LHCN-M2 (cell line): ENCODE data around the gene ABCA5. TPM values are rescaled to one million over a fixed set of nuclear protein-coding genes. Genes with fewer than 3 reads are reported as not detected.

Source experiments
- DNase-seq: peaks from one replicate; pipeline ENCODE4 v3.0.0-alpha.2; 2012; ENCODE audit warnings: low read depth
- polyA plus RNA-seq: library from polyadenylated mRNA; unstranded; fragments of >200 nt; gene quantifications from one replicate; pipeline ENCODE4 v1.2.1, GENCODE V29; 2012; ENCODE audit warnings: missing spikeins
- total RNA-seq: library from RNA; depleted of rRNA; stranded (reverse); fragments of >200 nt; gene quantifications from 2 replicates; pipeline ENCODE4 v1.2.3, GENCODE V29; 2014; rRNA removed

The ABCA5 gene
- total RNA-seq, result 0.75 and 2.0 TPM in 2 replicates
- polyA plus RNA-seq, result 0.11 TPM

- DNase-seq, result peak; percentile 56
Measured at GRCh38 chr17:69327060-69327831, at the start of gene ABCA5. ABCA5 (minus strand) TSS chr17:69327133; CDS start chr17:69314415, 12,718 bp downstream.

- DNase-seq, result no peak
Measured at GRCh38 chr17:69375229-69375628, 48.3 kb upstream of the ABCA5 start.

GRCh38 chr17:69373069-69373468, 46.1 kb upstream of the ABCA5 start:
- DNase-seq, result no peak

GRCh38 chr17:69367298-69367697, 40.4 kb upstream of the ABCA5 start:
- no peak for DNase-seq

- DNase-seq, result no peak
Measured at GRCh38 chr17:69363488-69364210, 36.7 kb upstream of the ABCA5 start.

- no peak for DNase-seq
Measured at GRCh38 chr17:69361156-69361555, 34.2 kb upstream of the ABCA5 start.

- no peak for DNase-seq
Measured at GRCh38 chr17:69358688-69359596, 32.0 kb upstream of the ABCA5 start.

GRCh38 chr17:69357701-69358100, 30.8 kb upstream of the ABCA5 start:
- no peak for DNase-seq

- no peak for DNase-seq
Measured at GRCh38 chr17:69356625-69357024, 29.7 kb upstream of the ABCA5 start.

- no peak for DNase-seq
Measured at GRCh38 chr17:69350911-69351310, 24.0 kb upstream of the ABCA5 start.

- no peak for DNase-seq
Measured at GRCh38 chr17:69348429-69348828, 21.5 kb upstream of the ABCA5 start.

GRCh38 chr17:69346766-69347165, 19.8 kb upstream of the ABCA5 start:
- no peak for DNase-seq

- DNase-seq, result no peak
Measured at GRCh38 chr17:69344939-69345338, 18.0 kb upstream of the ABCA5 start.

GRCh38 chr17:69342896-69343644, 16.1 kb upstream of the ABCA5 start:
- no peak for DNase-seq

GRCh38 chr17:69339937-69340336, 13.0 kb upstream of the ABCA5 start:
- DNase-seq, result no peak

- DNase-seq, result no peak
Measured at GRCh38 chr17:69336996-69337395, 10.1 kb upstream of the ABCA5 start.

GRCh38 chr17:69336580-69336979, 9.6 kb upstream of the ABCA5 start:
- no peak for DNase-seq

- DNase-seq, result peak; percentile 35
Measured at GRCh38 chr17:69335058-69335457, 8.1 kb upstream of the ABCA5 start.

GRCh38 chr17:69333561-69333960, 6.6 kb upstream of the ABCA5 start:
- no peak for DNase-seq

GRCh38 chr17:69331756-69332155, 4.8 kb upstream of the ABCA5 start:
- no peak for DNase-seq

GRCh38 chr17:69326377-69327059, 415 bp downstream of the ABCA5 start:
- no peak for DNase-seq
